Type B pancreatic cell (in vitro differentiated cells): ENCODE data around the gene ATP8B4. TPM values are rescaled to one million over a fixed set of nuclear protein-coding genes. Genes with fewer than 3 reads are reported as not detected.

Experiments
- DNase-seq: peaks from one replicate; pipeline ENCODE4 v3.0.0; 2021; ENCODE audit warnings: mixed read lengths; ENCODE audit not compliant: unreplicated experiment; ENCODE audit errors: extremely low spot score
- H3K27ac Mint-ChIP-seq: 2 replicates; pipeline ENCODE4 v1.8.0; 2021; ENCODE audit warnings: mild to moderate bottlenecking, mixed read lengths
- H3K27me3 Mint-ChIP-seq: 2 replicates; pipeline ENCODE4 v1.8.0; 2021; ENCODE audit warnings: mixed read lengths
- H3K36me3 Mint-ChIP-seq: 2 replicates; pipeline ENCODE4 v1.8.0; 2021; ENCODE audit warnings: mixed read lengths
- H3K4me1 Mint-ChIP-seq: one replicate; pipeline ENCODE4 v1.8.0; 2021; ENCODE audit warnings: mixed read lengths; ENCODE audit not compliant: unreplicated experiment
- H3K4me3 Mint-ChIP-seq: 2 replicates; pipeline ENCODE4 v1.8.0; 2021; ENCODE audit warnings: mild to moderate bottlenecking, mixed read lengths
- H3K9me3 Mint-ChIP-seq: 2 replicates; pipeline ENCODE4 v1.8.0; 2021; ENCODE audit warnings: mixed read lengths
- CTCF ChIP-seq: fragments of 200-600 bp; sonication (generic); conservative IDR thresholded peaks from 2 replicates; pipeline ENCODE4 v1.5.0; 2021; ENCODE audit warnings: antibody characterized with exemption, mild to moderate bottlenecking
- total RNA-seq: library from RNA; stranded (reverse); gene quantifications from 2 replicates; pipeline ENCODE4 v1.2.1, GENCODE V29; 2021; ENCODE audit warnings: low replicate concordance

ATP8B4 gene
- total RNA-seq, 1 donor from 2014 or later, result 2.2 TPM

GRCh38 chr15:49890689-49891088 lies 228.3 kb downstream of the ATP8B4 start:
- Mint-ChIP-seq H3K4me3 (no peak overlapping the region), H3K27ac (no peak overlapping the region), H3K9me3 (peaks cover 6% of the 10 kb centered on the region), H3K36me3 (no peaks in the 10 kb centered on the region), H3K27me3 (no peaks in the 10 kb centered on the region), H3K4me1 (peaks cover 26% of the 10 kb centered on the region)
- DNase-seq, result no peak
- TF ChIP-seq CTCF, result no peak

- H3K9me3 Mint-ChIP-seq, result peaks cover 6% of the 10 kb centered on the region
- H3K27ac Mint-ChIP-seq, result no peak overlapping the region
Observed at GRCh38 chr15:49889536-49889935, 229.5 kb downstream of the ATP8B4 start.

GRCh38 chr15:49888734-49889133 lies 230.3 kb downstream of the ATP8B4 start:
- Mint-ChIP-seq H3K27ac (no peak overlapping the region), H3K27me3 (no peaks in the 10 kb centered on the region), H3K9me3 (peaks cover 6% of the 10 kb centered on the region), H3K36me3 (peaks cover 3% of the 10 kb centered on the region), H3K4me3 (no peak overlapping the region), H3K4me1 (peaks cover 26% of the 10 kb centered on the region)
- no peak for DNase-seq
- no peak for TF ChIP-seq CTCF

More at GRCh38 chr15:49889536-49889935, 229.5 kb downstream of the ATP8B4 start:
- Mint-ChIP-seq H3K4me1 (peaks cover 26% of the 10 kb centered on the region), H3K27me3 (no peaks in the 10 kb centered on the region), H3K36me3 (peaks cover 3% of the 10 kb centered on the region), H3K4me3 (no peak overlapping the region)
- no peak for TF ChIP-seq CTCF
- DNase-seq, result no peak

- no peak for TF ChIP-seq CTCF
- H3K4me1 Mint-ChIP-seq, result peaks cover 26% of the 10 kb centered on the region
Observed at GRCh38 chr15:49888323-49888693, 230.7 kb downstream of the ATP8B4 start.

GRCh38 chr15:49887659-49888322 lies 231.2 kb downstream of the ATP8B4 start:
- peaks cover 26% of the 10 kb centered on the region for H3K4me1 Mint-ChIP-seq
- H3K4me3 Mint-ChIP-seq, result peak overlapping the region; percentile 53
- DNase-seq, result no peak
- H3K36me3 Mint-ChIP-seq, result peaks cover 3% of the 10 kb centered on the region
- H3K27ac Mint-ChIP-seq, result peak overlapping the region; percentile 75
- H3K9me3 Mint-ChIP-seq, result peaks cover 6% of the 10 kb centered on the region
- no peaks in the 10 kb centered on the region for H3K27me3 Mint-ChIP-seq
- TF ChIP-seq CTCF, result no peak

More at GRCh38 chr15:49888323-49888693, 230.7 kb downstream of the ATP8B4 start:
- peak overlapping the region; percentile 53 for H3K4me3 Mint-ChIP-seq
- peaks cover 6% of the 10 kb centered on the region for H3K9me3 Mint-ChIP-seq
- no peaks in the 10 kb centered on the region for H3K27me3 Mint-ChIP-seq
- H3K27ac Mint-ChIP-seq, result peak overlapping the region; percentile 75
- H3K36me3 Mint-ChIP-seq, result peaks cover 3% of the 10 kb centered on the region
- no peak for DNase-seq
